Left lung (tissue), 10 donors: ENCODE data around the gene ANO1. TPM values are rescaled to one million over a fixed set of nuclear protein-coding genes. Genes with fewer than 3 reads are reported as not detected.
A peak's percentile ranks its signal among the peaks of the same experiment; 100 is the strongest.

Experiments used
- ATAC-seq: fragments of 200-7000 bp; cut with Tn5 transposase; one replicate; pipeline ENCODE4 v1.9.1; 2020; ENCODE audit warnings: moderate library complexity
- DNase-seq, 4 donors: peaks; one replicate each; pipeline ENCODE4 v3.0.0-alpha.2; 2013 to 2020
- H3K27ac ChIP-seq, 2 donors: fragments of 200-600 bp; sonication (generic) in 1 of 2; one replicate each; pipeline versions ENCODE4 v1.5.0 to v1.8.0; 2020 to 2021
- H3K27me3 ChIP-seq, 2 donors: fragments of 200-600 bp; sonication (generic) in 1 of 2; one replicate each; pipeline versions ENCODE4 v1.5.0 to v1.8.0; 2020 to 2021
- H3K36me3 ChIP-seq, 2 donors: fragments of 200-600 bp; sonication (generic) in 1 of 2; one replicate each; pipeline versions ENCODE4 v1.5.0 to v1.8.0; 2020 to 2021
- H3K4me1 ChIP-seq, 2 donors: fragments of 200-600 bp; one replicate each; pipeline ENCODE4 v1.8.0; 2021
- H3K4me3 ChIP-seq, 2 donors: fragments of 200-600 bp; sonication (generic) in 1 of 2; one replicate each; pipeline versions ENCODE4 v1.5.0 to v1.8.0; 2020 to 2021; ENCODE audit warnings: mild to moderate bottlenecking in 1 of 2
- H3K9me3 ChIP-seq, 2 donors: fragments of 200-600 bp; sonication (generic) in 1 of 2; one replicate each; pipeline versions ENCODE4 v1.5.0 to v1.8.0; 2020 to 2021
- intact Hi-C, 2 donors: fragments of 100-400 bp; cut with DNase I; formaldehyde crosslinking; loops; one replicate each; pipeline versions ENCODE4 v1.11.2 to v1.14.2; 2022
- polyA plus RNA-seq, 6 donors: library from polyadenylated mRNA; unstranded; fragments of 120-200 nt; gene quantifications; one replicate each; pipeline ENCODE4 v1.2.1, GENCODE V29; 2013; ENCODE audit not compliant: insufficient read length in 6 of 6
- total RNA-seq, 2 donors: library from RNA; stranded (reverse); fragmentation: NEBNext Ultra II Directional; extraction: Animal tissue kit (Norgen Biotek cat#: 25700); gene quantifications; one replicate each; pipeline ENCODE4 v1.2.1, GENCODE V29; 2021
- TF ChIP-seq, protein P1 (sequence below), 2 donors: fragments of 200-600 bp; sonication (generic) in 1 of 2; IDR thresholded peaks; one replicate each; pipeline versions ENCODE4 v1.5.0 to v1.8.0; 2021; ENCODE audit warnings: antibody characterized with exemption in 2 of 2
- donor health status: DM: no; HTN: yes; CAD: no.
- donor health status: DM: no; HTN: no; CAD: no.

ANO1 gene
- total and polyA plus RNA-seq, 8 donors: 4.9 to 13.2 (median 7.0) TPM

DNA sequence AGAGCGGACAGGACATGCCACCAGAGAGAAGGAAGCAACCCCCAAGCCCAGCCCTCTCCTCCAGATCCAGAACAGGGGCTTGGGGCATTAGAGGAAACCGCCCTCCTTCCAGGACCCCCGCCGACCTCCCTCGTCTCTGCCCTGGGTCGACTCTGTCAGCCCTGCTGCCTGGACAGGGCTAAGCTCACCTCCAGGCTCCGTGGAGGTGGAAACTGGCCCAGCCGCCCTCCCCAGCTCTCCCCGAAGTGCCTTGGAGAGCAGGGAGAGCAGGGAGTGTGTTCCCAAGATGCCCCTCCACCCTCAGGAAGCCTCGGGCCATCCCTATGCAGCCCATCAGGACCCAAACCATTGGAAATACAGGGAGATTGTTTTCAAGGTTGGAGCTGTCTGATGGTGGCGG is 26.8 kb downstream of the ANO1 start:
- DNase-seq (peak in 1 of 4 donors; percentile 47), ATAC-seq (no peak)
- TF ChIP-seq, protein P1, sequence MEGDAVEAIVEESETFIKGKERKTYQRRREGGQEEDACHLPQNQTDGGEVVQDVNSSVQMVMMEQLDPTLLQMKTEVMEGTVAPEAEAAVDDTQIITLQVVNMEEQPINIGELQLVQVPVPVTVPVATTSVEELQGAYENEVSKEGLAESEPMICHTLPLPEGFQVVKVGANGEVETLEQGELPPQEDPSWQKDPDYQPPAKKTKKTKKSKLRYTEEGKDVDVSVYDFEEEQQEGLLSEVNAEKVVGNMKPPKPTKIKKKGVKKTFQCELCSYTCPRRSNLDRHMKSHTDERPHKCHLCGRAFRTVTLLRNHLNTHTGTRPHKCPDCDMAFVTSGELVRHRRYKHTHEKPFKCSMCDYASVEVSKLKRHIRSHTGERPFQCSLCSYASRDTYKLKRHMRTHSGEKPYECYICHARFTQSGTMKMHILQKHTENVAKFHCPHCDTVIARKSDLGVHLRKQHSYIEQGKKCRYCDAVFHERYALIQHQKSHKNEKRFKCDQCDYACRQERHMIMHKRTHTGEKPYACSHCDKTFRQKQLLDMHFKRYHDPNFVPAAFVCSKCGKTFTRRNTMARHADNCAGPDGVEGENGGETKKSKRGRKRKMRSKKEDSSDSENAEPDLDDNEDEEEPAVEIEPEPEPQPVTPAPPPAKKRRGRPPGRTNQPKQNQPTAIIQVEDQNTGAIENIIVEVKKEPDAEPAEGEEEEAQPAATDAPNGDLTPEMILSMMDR (IDR thresholded peaks at IDR 0.05): no peak
- intact Hi-C loops: no loop called here
- Histone ChIP-seq H3K4me3 (no peak overlapping the region), H3K27me3 (peaks cover 0 to 16% of the 10 kb centered on the region in 2 donors), H3K4me1 (no peaks in the 10 kb centered on the region), H3K27ac (no peak overlapping the region), H3K9me3 (no peaks in the 10 kb centered on the region), H3K36me3 (no peaks in the 10 kb centered on the region)

DNA sequence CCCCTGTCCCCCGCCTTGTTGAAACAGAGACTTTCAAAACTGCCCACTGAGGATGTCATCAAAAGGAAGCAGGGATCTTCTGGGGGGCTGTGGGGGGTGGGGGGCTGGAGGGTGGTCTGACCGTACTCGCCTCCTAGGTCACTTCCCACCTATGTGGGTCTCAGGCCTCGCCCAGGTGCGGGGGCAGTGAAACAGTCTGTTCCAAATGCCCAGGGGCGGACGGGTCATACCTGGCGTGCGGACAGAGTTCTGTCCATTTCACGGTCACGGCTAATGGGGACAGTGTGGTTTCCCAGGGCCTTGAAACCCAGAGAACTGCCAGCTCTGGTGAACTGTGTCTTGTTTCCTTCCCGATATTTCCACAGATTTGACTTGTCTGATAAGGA is 27.2 kb downstream of the ANO1 start:
- peak in 1 of 4 donors; percentile 51 for DNase-seq
- intact Hi-C loops: no loop called here
- Histone ChIP-seq H3K27ac (no peak overlapping the region), H3K36me3 (no peaks in the 10 kb centered on the region), H3K4me3 (no peak overlapping the region), H3K9me3 (no peaks in the 10 kb centered on the region), H3K4me1 (no peaks in the 10 kb centered on the region), H3K27me3 (peaks cover 0 to 16% of the 10 kb centered on the region in 2 donors)
- no peak for ATAC-seq
- TF ChIP-seq, protein P1 (IDR thresholded peaks at IDR 0.05): no peak

DNA sequence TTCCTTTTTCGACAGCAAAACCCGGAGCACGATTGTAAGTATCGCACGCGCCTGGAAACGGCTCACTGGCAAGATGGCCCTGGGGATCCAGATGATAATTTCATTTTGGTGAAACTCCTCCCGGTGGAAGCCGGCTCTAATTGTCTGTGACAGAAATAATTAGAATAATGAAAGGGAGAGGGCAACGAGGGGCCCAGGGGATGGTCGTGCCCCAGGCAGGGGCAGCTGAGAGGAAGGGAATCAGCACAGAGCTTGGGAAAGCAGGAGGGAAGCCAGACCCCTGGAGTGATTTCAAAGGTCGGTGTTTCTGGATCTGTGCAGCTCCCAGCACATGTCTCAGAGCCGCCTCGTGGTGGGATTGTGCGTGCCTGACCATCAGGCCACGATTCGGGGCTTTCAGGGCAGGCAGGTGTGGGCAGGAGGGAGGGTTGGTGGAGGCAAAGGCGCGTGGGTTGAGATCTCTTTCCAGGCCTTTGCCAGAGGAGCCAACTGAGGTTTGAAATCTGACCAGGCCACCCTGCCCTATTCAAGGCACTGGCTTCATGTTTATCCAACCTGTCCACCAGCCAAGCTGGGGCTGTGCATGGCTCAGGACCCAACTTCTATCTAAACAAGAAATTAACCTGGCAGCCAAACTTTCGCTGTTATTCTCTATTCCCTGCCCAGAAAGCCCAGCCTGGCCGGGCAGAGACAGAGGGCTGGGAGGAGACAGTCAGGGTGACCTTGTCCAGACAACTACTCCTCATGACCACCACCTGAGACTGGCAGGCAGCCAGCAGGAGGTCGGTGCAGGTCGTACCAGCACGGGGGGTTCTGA is 27.8 kb downstream of the ANO1 start:
- TF ChIP-seq, protein P1 (IDR thresholded peaks at IDR 0.05): no peak
- Histone ChIP-seq H3K36me3 (no peaks in the 10 kb centered on the region), H3K4me3 (no peak overlapping the region), H3K27ac (no peak overlapping the region), H3K4me1 (no peaks in the 10 kb centered on the region), H3K9me3 (no peaks in the 10 kb centered on the region), H3K27me3 (peaks cover 0 to 11% of the 10 kb centered on the region in 2 donors)
- DNase-seq (peak in 1 of 4 donors; percentile 64), ATAC-seq (no peak)
- intact Hi-C loops: no loop called here

DNA sequence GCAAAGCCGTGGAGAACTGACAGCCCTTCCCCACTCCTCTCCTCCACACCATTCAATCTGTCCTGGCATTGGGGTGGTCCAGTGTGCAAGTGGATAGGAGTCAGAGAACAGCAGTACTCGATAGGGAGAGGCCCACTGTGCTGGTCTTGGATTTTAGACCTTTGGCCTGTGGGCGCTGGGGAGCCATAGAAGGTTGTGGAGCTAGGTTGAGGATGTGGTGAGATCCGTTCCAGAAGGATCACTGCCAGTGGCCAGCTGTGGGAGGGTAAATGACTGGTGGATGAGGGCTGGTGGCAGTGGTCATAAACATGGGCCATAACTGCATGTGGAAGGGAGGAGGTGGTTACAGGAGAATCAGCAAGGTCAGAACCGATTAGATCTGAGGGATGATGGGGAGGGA is 28.6 kb downstream of the ANO1 start:
- Histone ChIP-seq H3K9me3 (no peaks in the 10 kb centered on the region), H3K27me3 (peaks cover 0 to 11% of the 10 kb centered on the region in 2 donors), H3K27ac (no peak overlapping the region), H3K4me3 (no peak overlapping the region), H3K36me3 (no peaks in the 10 kb centered on the region), H3K4me1 (no peaks in the 10 kb centered on the region)
- ATAC-seq: no peak
- DNase-seq: peak in 1 of 4 donors; percentile 14
- intact Hi-C loops: no loop called here
- TF ChIP-seq, protein P1 (IDR thresholded peaks at IDR 0.05): no peak

DNA sequence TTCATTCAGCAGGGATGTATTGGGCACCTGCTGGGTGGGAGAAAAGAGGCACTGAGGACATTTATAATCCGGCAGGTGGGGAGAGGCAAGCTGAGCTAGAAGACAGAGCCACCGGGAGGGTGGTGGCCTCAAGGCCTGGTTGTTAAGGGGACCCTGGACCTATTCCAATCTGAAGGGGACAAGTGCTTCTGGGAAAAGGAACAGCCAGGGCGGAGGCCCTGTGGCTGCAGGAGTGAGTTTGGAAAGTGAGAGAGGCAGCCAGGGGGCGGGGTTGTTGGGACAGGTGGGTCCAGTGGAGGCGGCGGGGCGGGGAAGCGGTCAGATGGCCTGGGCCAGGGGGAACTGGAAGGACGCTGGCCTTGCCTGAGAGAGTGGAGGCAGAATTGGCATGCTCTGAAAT is 29.1 kb downstream of the ANO1 start:
- H3K27ac ChIP-seq: no peak overlapping the region
- no peak for ATAC-seq
- H3K27me3 ChIP-seq: peaks cover 0 to 11% of the 10 kb centered on the region in 2 donors
- peak in 1 of 4 donors; percentile 51 for DNase-seq
- H3K36me3 ChIP-seq: no peaks in the 10 kb centered on the region
- no peak overlapping the region for H3K4me3 ChIP-seq
- no peaks in the 10 kb centered on the region for H3K4me1 ChIP-seq
- intact Hi-C loops: no loop called here
- TF ChIP-seq, protein P1 (IDR thresholded peaks at IDR 0.05): no peak
- no peaks in the 10 kb centered on the region for H3K9me3 ChIP-seq
